ENCODE measurements around the gene MYOC. TPM values are rescaled to one million over a fixed set of nuclear protein-coding genes. Genes with fewer than 3 reads are reported as not detected.

The MYOC gene
- total and polyA plus RNA-seq, 2 donors (not counting 3 experiments of a cell fraction or from before 2014, with no cell fraction given) = not detected

- H3K36me3 ChIP-seq (ENCODE audit: control insufficient read depth in 2 of 2, extremely low read depth in 1 of 2, insufficient read depth in 2 of 2, low read length in 2 of 2) = no peaks in the 10 kb centered on the region
- H3K27ac ChIP-seq (ENCODE audit: insufficient read depth, low read depth, low read length) = no peak overlapping the region
- DNase-seq (ENCODE audit: low read depth, low spot score) (peak; percentile 86), FAIRE-seq (peak; percentile 94)
- BruUV-seq (replicated peaks) = no TSS peak
- peak; percentile 78 to 86 for TF ChIP-seq CTCF (IDR thresholded peaks at IDR 0.05; ENCODE audit: extremely low read depth in 1 of 2, insufficient read depth in 1 of 2, low read depth in 1 of 2, low read length in 2 of 2)
- TF ChIP-seq FOS (IDR thresholded peaks at IDR 0.05; ENCODE audit: borderline replicate concordance, insufficient read depth, low read length) = no peak
- no peak for TF ChIP-seq MYC (IDR thresholded peaks at IDR 0.05; ENCODE audit: low read depth, low read length)
- no peak overlapping the region for H3K4me3 ChIP-seq (replicated peaks in 1 of 3; ENCODE audit: insufficient read depth in 1 of 3, low read depth in 1 of 3, low read length in 3 of 3)
- H2AFZ ChIP-seq (ENCODE audit: low read depth, low read length) = peak overlapping the region; percentile 78
- no peaks in the 10 kb centered on the region for H3K4me1 ChIP-seq (ENCODE audit: control insufficient read depth, extremely low read depth, insufficient read depth, low read length)
- H3K27me3 ChIP-seq (ENCODE audit: control insufficient read depth in 2 of 2, insufficient read depth in 2 of 2, low read length in 2 of 2) = peaks cover 0 to 2% of the 10 kb centered on the region in 2 experiments
- no peak overlapping the region for H3K4me2 ChIP-seq (ENCODE audit: insufficient read depth, low read length)
- no peaks in the 10 kb centered on the region for H3K9me3 ChIP-seq (replicated peaks; ENCODE audit: control insufficient read depth, insufficient read depth, low read length)
- intact Hi-C loops (cut with micrococcal nuclease) (loop anchor here (1.0 to 2.0 kb wide), 5 partner anchors 10 to 340 kb away; partner anchors contain the start of gene METTL13), dilution Hi-C loops (cut with MboI; ENCODE audit: extremely low pct_ligation_motif_present, low sequenced_read_pairs) (loop anchor here (25.0 kb wide), 1 partner anchor 342 kb away; no protein-coding TSS in a partner anchor)
- no peaks in the 10 kb centered on the region for H3K9me1 ChIP-seq (replicated peaks; ENCODE audit: control insufficient read depth, extremely low read depth, insufficient read depth, low read length)
- no peak overlapping the region for H3K9ac ChIP-seq (replicated peaks; ENCODE audit: extremely low read depth, insufficient read depth, low read length)
- no peaks in the 10 kb centered on the region for H3K79me2 ChIP-seq (ENCODE audit: control insufficient read depth, insufficient read depth, low read length)
- ChIA-PET POLR2A (no interaction called here), CTCF (interaction anchor here (0.6 to 6.9 kb wide), 50 partner anchors 10 to 813 kb away, joined by 3 to 200 read pairs (median 4); partner anchors contain the start of genes DNM3, METTL13, MYOCOS and PRRC2C)
- H4K20me1 ChIP-seq (replicated peaks; ENCODE audit: control insufficient read depth, extremely low read depth, insufficient read depth, low read length) = no peaks in the 10 kb centered on the region
These were observed 7.5 kb downstream of the MYOC start for GRCh38 chr1:171644805-171645483.

GRCh38 chr1:171643156-171643555 is 9.3 kb downstream of the MYOC start:
- H3K79me2 ChIP-seq (ENCODE audit: control insufficient read depth, insufficient read depth, low read length) = no peaks in the 10 kb centered on the region
- H3K27me3 ChIP-seq (ENCODE audit: control insufficient read depth in 2 of 2, insufficient read depth in 2 of 2, low read length in 2 of 2) = peaks cover 0 to 2% of the 10 kb centered on the region in 2 experiments
- H3K9me3 ChIP-seq (replicated peaks; ENCODE audit: control insufficient read depth, insufficient read depth, low read length) = no peaks in the 10 kb centered on the region
- H3K27ac ChIP-seq (ENCODE audit: insufficient read depth, low read depth, low read length) = no peak overlapping the region
- DNase-seq (ENCODE audit: low read depth, low spot score) (no peak), FAIRE-seq (no peak)
- H2AFZ ChIP-seq (ENCODE audit: low read depth, low read length) = no peak overlapping the region
- dilution Hi-C loops (cut with MboI; ENCODE audit: extremely low pct_ligation_motif_present, low sequenced_read_pairs) = loop anchor here (25.0 kb wide), 1 partner anchor 344 kb away; no protein-coding TSS in a partner anchor
- H4K20me1 ChIP-seq (replicated peaks; ENCODE audit: control insufficient read depth, extremely low read depth, insufficient read depth, low read length) = no peaks in the 10 kb centered on the region
- H3K9ac ChIP-seq (replicated peaks; ENCODE audit: extremely low read depth, insufficient read depth, low read length) = no peak overlapping the region
- BruUV-seq (replicated peaks) = no TSS peak
- no peaks in the 10 kb centered on the region for H3K4me1 ChIP-seq (ENCODE audit: control insufficient read depth, extremely low read depth, insufficient read depth, low read length)
- ChIA-PET CTCF (interaction anchor here (3.3 to 6.9 kb wide), 4 partner anchors 8 to 341 kb away, joined by 39 to 200 read pairs (median 137); no protein-coding TSS in a partner anchor), POLR2A (interaction anchor here (0.7 kb wide), 1 partner anchor 341 kb away, joined by 4 read pairs; no protein-coding TSS in a partner anchor)
- no peaks in the 10 kb centered on the region for H3K36me3 ChIP-seq (ENCODE audit: control insufficient read depth in 2 of 2, extremely low read depth in 1 of 2, insufficient read depth in 2 of 2, low read length in 2 of 2)
- no peak overlapping the region for H3K4me3 ChIP-seq (replicated peaks in 1 of 3; ENCODE audit: insufficient read depth in 1 of 3, low read depth in 1 of 3, low read length in 3 of 3)
- TF ChIP-seq MAX (IDR thresholded peaks at IDR 0.05; ENCODE audit: insufficient read depth, insufficient read length) (no peak), EZH2 (IDR thresholded peaks at IDR 0.05; ENCODE audit: borderline replicate concordance, low read depth, low read length, severe bottlenecking) (no peak), CTCF (IDR thresholded peaks at IDR 0.05; ENCODE audit: extremely low read depth in 1 of 2, insufficient read depth in 1 of 2, low read depth in 1 of 2, low read length in 2 of 2) (no peak), FOS (IDR thresholded peaks at IDR 0.05; ENCODE audit: borderline replicate concordance, insufficient read depth, low read length) (no peak), GATA2 (IDR thresholded peaks at IDR 0.05; ENCODE audit: insufficient read depth, insufficient read length, low read depth, low read length) (no peak), POLR2A (IDR thresholded peaks at IDR 0.05; ENCODE audit: low read depth, low read length) (no peak)
- intact Hi-C loops (cut with micrococcal nuclease) = no loop called here
- no peaks in the 10 kb centered on the region for H3K9me1 ChIP-seq (replicated peaks; ENCODE audit: control insufficient read depth, extremely low read depth, insufficient read depth, low read length)
- no peak overlapping the region for H3K4me2 ChIP-seq (ENCODE audit: insufficient read depth, low read length)
